GM21825 (cell line): Measurements from ENCODE around the gene SLC41A1.
"Not testable (repeated sequence)": the region's sequence is repeated elsewhere in the genome, so short reads cannot be mapped to it uniquely, and the experiment has no call there.

Source experiments
- ATAC-seq: cut with Tn5 transposase; IDR thresholded peaks from one replicate; pipeline ENCODE4 v1.9.1; 2021; ENCODE audit warnings: mild to moderate bottlenecking, moderate library complexity; ENCODE audit not compliant: unreplicated experiment

SLC41A1 gene

GRCh38 chr1:205812878-205813754 lies at the start of gene SLC41A1:
TSS of gene SLC41A1 (minus strand) at chr1:205813198. CDS start at chr1:205810441, 2,757 bp downstream.
- peak; percentile 85 for ATAC-seq

- no peak for ATAC-seq
Measured at GRCh38 chr1:205861540-205861939, 48.5 kb upstream of the SLC41A1 start.

GRCh38 chr1:205858141-205858961 lies 45.4 kb upstream of the SLC41A1 start:
- no peak for ATAC-seq

- not testable (repeated sequence) for ATAC-seq
Measured at GRCh38 chr1:205857501-205857900, 44.5 kb upstream of the SLC41A1 start.

GRCh38 chr1:205856433-205856832 lies 43.4 kb upstream of the SLC41A1 start:
- ATAC-seq: no peak

GRCh38 chr1:205852969-205853368 lies 40.0 kb upstream of the SLC41A1 start:
- ATAC-seq: no peak

GRCh38 chr1:205851993-205852392 lies 39.0 kb upstream of the SLC41A1 start:
- ATAC-seq: no peak

- peak; percentile 97 for ATAC-seq
Measured at GRCh38 chr1:205849619-205850355, 36.8 kb upstream of the SLC41A1 start, which contains the start of gene PM20D1. TSS of gene PM20D1 (minus strand) at chr1:205850132. CDS start at chr1:205850072, 60 bp downstream.

GRCh38 chr1:205843036-205843859 lies 30.2 kb upstream of the SLC41A1 start:
- no peak for ATAC-seq

GRCh38 chr1:205842229-205842628 lies 29.2 kb upstream of the SLC41A1 start:
- no peak for ATAC-seq

GRCh38 chr1:205840146-205840923 lies 27.3 kb upstream of the SLC41A1 start:
- no peak for ATAC-seq

GRCh38 chr1:205837382-205837970 lies 24.5 kb upstream of the SLC41A1 start:
- no peak for ATAC-seq

- ATAC-seq: no peak
Measured at GRCh38 chr1:205834751-205835150, 21.8 kb upstream of the SLC41A1 start.

GRCh38 chr1:205832326-205832751 lies 19.3 kb upstream of the SLC41A1 start:
- ATAC-seq: no peak

GRCh38 chr1:205827623-205828022 lies 14.6 kb upstream of the SLC41A1 start:
- no peak for ATAC-seq

- no peak for ATAC-seq
Measured at GRCh38 chr1:205826995-205827394, 14.0 kb upstream of the SLC41A1 start.

GRCh38 chr1:205826016-205826806 lies 13.2 kb upstream of the SLC41A1 start:
- ATAC-seq: no peak

GRCh38 chr1:205824180-205824579 lies 11.2 kb upstream of the SLC41A1 start:
- no peak for ATAC-seq
